Measurements from ENCODE around the gene UQCRC1. TPM values are rescaled to one million over a fixed set of nuclear protein-coding genes. Genes with fewer than 3 reads are reported as not detected.

Gene UQCRC1
- total RNA-seq, 1 donor from 2014 or later, result 946 TPM

DNA sequence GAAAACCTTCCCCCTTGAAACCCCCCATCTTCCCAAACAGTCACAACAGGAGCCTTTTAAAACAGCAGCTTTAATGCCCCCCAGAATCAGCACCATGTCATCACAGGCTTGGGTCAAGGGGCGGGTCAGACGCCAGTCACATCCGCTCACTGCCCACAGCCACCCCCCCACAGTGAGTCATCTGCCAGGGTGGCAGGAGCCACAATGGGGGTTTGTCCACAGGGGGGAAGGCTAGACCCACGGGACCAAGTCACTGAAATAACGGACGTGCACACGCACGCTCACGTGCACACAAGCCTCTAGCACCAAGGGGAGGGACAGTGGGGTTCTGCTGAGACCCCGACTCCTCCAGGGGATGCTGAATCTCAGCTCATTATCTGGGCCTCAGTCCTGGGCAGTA lies 45.4 kb downstream of the UQCRC1 start:
- DNase-seq (ENCODE audit: low read depth), result peak; percentile 56
- TF ChIP-seq, protein P1, sequence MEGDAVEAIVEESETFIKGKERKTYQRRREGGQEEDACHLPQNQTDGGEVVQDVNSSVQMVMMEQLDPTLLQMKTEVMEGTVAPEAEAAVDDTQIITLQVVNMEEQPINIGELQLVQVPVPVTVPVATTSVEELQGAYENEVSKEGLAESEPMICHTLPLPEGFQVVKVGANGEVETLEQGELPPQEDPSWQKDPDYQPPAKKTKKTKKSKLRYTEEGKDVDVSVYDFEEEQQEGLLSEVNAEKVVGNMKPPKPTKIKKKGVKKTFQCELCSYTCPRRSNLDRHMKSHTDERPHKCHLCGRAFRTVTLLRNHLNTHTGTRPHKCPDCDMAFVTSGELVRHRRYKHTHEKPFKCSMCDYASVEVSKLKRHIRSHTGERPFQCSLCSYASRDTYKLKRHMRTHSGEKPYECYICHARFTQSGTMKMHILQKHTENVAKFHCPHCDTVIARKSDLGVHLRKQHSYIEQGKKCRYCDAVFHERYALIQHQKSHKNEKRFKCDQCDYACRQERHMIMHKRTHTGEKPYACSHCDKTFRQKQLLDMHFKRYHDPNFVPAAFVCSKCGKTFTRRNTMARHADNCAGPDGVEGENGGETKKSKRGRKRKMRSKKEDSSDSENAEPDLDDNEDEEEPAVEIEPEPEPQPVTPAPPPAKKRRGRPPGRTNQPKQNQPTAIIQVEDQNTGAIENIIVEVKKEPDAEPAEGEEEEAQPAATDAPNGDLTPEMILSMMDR (IDR thresholded peaks at IDR 0.05; ENCODE audit: insufficient read depth, low read length, severe bottlenecking), result no peak
- H3K4me3 ChIP-seq (ENCODE audit: low read depth, low read length), result no peak overlapping the region
- H3K36me3 ChIP-seq (ENCODE audit: control insufficient read depth, insufficient read depth, low read length), result peaks cover 40% of the 10 kb centered on the region
- no peaks in the 10 kb centered on the region for H3K27me3 ChIP-seq (ENCODE audit: control insufficient read depth, insufficient read depth, low read length)
- no peak for FAIRE-seq

GRCh38 chr3:48563382-48563918 lies 46.0 kb downstream of the UQCRC1 start, which contains the start of gene UCN2:
Gene UCN2, minus strand, starts transcription at chr3:48563781. Its CDS starts 657 bp downstream, at chr3:48563124.
- TF ChIP-seq, protein P1 (IDR thresholded peaks at IDR 0.05; ENCODE audit: insufficient read depth, low read length, severe bottlenecking), result no peak
- DNase-seq (ENCODE audit: low read depth), result no peak
- no peaks in the 10 kb centered on the region for H3K27me3 ChIP-seq (ENCODE audit: control insufficient read depth, insufficient read depth, low read length)
- H3K4me3 ChIP-seq (ENCODE audit: low read depth, low read length), result no peak within 1 kb of the TSS
- peaks cover 38% of the 10 kb centered on the region for H3K36me3 ChIP-seq (ENCODE audit: control insufficient read depth, insufficient read depth, low read length)
- FAIRE-seq, result no peak

GRCh38 chr3:48562367-48563095 lies 46.9 kb downstream of the UQCRC1 start:
- no peaks in the 10 kb centered on the region for H3K27me3 ChIP-seq (ENCODE audit: control insufficient read depth, insufficient read depth, low read length)
- FAIRE-seq (no peak), DNase-seq (ENCODE audit: low read depth) (no peak)
- TF ChIP-seq, protein P1 (IDR thresholded peaks at IDR 0.05; ENCODE audit: insufficient read depth, low read length, severe bottlenecking), result no peak
- no peak overlapping the region for H3K4me3 ChIP-seq (ENCODE audit: low read depth, low read length)
- H3K36me3 ChIP-seq (ENCODE audit: control insufficient read depth, insufficient read depth, low read length), result peaks cover 30% of the 10 kb centered on the region

DNA sequence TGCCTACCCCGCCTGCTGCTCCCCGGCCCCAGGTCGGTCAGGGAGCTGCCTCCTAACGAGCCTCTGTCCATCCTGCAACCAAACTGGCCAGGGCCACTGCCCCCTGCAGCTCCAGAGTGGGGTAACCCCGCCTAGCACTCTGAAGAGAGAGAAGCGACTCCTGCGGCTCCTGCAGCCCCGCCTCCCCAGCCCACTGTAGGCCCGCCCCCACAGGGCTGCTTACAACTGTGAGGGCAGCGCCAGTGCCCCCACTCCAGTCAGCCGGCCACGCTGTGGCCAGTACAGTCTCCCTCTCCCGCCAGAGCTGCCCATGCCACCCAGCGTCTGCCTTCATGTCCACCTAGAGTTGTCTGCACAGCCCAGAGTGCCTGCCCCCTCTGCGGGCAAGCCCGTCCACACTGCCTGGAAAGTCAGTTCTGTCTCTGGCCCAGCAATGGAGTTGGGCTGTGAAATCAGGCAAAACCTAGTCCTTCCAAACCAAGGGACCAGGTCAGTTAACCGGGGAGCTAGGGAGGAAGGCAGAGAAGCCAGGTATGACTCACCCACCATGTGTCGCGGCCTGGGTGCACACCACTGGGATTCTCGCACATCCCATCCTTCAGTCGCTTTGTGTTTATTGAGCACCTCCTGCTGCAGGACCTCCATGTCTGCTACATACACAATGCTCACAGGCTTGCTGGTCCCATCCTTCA lies 48.3 kb downstream of the UQCRC1 start:
- TF ChIP-seq, protein P1 (IDR thresholded peaks at IDR 0.05; ENCODE audit: insufficient read depth, low read length, severe bottlenecking), result no peak
- DNase-seq (ENCODE audit: low read depth) (no peak), FAIRE-seq (peak; percentile 32)
- H3K27me3 ChIP-seq (ENCODE audit: control insufficient read depth, insufficient read depth, low read length), result no peaks in the 10 kb centered on the region
- H3K36me3 ChIP-seq (ENCODE audit: control insufficient read depth, insufficient read depth, low read length), result peaks cover 21% of the 10 kb centered on the region
- no peak overlapping the region for H3K4me3 ChIP-seq (ENCODE audit: low read depth, low read length)

- TF ChIP-seq, protein P1 (IDR thresholded peaks at IDR 0.05; ENCODE audit: insufficient read depth, low read length, severe bottlenecking), result no peak
Measured at GRCh38 chr3:48560648-48561018, 48.8 kb downstream of the UQCRC1 start.

More at GRCh38 chr3:48560648-48561018, 48.8 kb downstream of the UQCRC1 start:
- FAIRE-seq (no peak), DNase-seq (ENCODE audit: low read depth) (no peak)
- H3K36me3 ChIP-seq (ENCODE audit: control insufficient read depth, insufficient read depth, low read length), result peaks cover 16% of the 10 kb centered on the region
- H3K27me3 ChIP-seq (ENCODE audit: control insufficient read depth, insufficient read depth, low read length), result no peaks in the 10 kb centered on the region
- H3K4me3 ChIP-seq (ENCODE audit: low read depth, low read length), result no peak overlapping the region
